NCI-H1092 treated with DMSO at 0.1 percent for 48 hours (cell line): ENCODE data around the gene ENO4.

ENCODE experiments used
- DNase-seq: peaks from one replicate; lab custom pipeline; 2025; lab: John Stamatoyannopoulos, UW

Gene ENO4

DNA sequence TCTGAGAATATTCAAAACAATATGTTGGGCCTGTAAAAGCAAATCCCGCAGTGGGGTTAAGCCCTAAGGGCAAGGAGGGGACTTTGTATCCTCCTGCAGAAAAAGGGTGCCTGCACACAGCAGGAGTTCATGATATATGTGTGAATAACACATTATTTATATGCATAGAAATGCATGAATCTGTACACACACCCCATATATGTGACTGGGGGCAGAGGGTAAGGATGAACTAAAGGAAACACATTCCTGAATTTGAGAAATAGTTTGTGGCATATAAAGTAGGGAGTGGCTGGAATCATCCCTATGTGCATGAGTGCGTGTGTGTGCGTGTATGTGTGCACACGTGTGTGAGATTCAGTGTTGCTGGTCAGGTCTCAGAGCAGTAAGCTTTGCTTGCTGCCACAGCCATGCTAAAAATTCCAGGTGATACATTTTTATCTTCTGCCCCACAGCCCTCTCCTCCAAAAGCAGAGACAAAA lies 18.9 kb downstream of the ENO4 start:
- DNase-seq = no peak

DNA sequence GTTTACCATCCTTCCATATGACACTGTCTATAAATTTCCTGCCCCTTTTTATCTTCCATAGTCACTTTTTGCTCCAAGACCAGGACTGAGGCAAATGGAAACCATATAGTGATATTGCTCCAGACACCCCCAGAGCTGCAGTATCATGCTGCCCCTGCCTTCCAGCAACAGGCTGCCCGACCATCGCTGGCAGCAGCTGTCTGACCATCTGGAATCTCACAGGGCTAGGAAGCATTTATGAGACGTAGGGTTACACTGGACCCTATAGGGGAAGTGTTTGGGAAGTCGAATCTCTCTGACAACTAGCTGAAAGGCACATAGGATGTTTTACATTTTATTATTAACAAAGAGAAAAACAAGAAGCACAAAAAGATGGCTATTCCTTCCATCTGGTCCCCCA lies 19.4 kb downstream of the ENO4 start:
- DNase-seq = no peak

GRCh38 chr10:116870949-116871348 lies 21.6 kb downstream of the ENO4 start:
- DNase-seq = no peak

GRCh38 chr10:116873134-116873533 lies 23.8 kb downstream of the ENO4 start:
- no peak for DNase-seq

DNA sequence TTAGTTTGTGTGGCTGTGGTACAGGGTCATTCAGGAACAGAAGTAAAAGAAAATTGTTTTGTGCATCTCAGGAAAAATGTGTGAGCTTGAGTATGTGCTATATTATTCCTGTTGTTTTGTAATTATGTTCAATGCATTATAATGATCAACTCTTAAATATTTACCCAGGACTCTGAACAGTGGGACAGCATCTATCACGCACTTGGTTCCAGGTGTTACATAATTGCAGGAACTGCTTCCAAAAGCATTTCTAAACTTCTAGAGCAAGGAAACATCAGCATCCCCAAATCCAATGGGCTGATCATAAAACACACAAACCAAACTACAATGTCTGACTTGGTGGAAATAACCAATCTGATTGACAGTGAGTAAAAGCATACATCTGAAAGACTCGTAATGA lies 26.6 kb downstream of the ENO4 start:
- no peak for DNase-seq

- DNase-seq = no peak
Measured at GRCh38 chr10:116877391-116877790, 28.1 kb downstream of the ENO4 start.

- no peak for DNase-seq
Measured at GRCh38 chr10:116878123-116878522, 28.8 kb downstream of the ENO4 start.

DNA sequence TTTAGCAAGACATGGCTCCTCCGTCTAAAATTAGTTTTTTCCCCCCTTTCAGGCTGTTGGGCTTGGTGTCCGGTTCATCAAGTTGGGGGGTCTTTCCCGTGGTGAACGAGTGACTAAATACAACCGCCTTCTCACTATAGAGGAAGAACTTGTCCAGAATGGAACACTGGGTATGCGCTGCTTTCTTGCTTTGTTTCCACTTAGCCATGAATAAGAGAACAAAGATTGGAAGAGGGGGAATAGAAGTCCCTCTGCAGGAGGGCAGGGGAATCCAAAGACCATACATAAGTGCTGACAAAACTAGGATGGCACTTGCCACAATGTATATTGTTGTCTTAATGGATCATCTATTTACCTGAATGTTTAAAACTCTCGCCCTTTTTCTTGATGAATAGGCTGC lies 30.5 kb downstream of the ENO4 start:
- no peak for DNase-seq

DNA sequence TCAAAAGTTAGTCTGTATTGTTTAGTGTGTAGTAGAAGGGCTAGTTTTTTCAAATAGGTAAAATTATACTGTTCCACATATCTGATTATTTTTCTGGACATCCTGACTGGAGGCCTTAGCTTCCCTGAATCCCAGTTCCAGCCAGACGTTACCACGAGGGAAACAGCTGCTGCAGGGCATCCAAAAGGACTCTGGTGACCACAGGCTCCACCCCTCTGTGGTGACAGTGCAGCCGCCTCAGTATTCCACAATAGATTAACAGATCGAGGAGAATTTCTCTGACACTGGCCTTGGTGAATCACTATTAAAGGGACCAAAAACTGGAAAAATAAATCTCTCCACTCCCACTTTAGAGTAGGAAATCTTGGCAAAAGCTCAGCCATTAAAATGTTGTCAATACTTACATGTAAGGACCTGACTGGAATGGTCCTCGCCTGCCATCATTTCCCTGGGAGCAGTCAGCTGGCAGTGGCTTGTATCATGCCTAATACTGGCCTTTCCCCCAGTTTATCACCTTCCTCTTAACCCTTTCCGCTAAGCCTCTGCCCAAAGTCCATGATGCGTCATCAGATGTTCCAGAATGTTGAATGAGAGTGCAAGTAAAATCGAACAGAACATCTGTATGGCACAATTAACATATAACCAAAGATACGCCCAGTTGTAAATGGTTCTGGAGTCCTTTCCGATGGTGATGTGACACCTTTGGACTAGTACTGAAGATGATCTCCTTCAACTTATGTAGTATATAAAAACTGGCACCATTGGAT lies 31.6 kb downstream of the ENO4 start:
- no peak for DNase-seq

DNA sequence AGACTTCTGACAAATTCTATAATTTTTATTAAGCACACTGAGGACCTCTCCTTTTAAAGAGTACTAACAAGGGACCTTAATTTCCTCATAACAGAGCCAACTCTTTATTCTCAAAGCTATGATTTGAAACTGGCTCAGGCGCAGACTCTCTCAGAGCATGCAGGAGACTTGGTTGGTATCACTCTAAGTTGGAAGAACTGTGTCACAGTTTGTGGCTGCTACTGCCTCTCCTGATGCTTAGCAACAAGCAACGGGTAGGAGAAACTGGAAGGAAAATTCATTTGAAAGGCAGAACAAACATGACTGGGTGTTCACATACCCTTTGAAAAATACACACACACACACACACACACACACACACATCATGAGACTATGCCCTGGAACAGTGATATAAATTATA lies 33.3 kb downstream of the ENO4 start:
- no peak for DNase-seq

- no peak for DNase-seq
Measured at GRCh38 chr10:116886772-116887171, 37.5 kb downstream of the ENO4 start.

- no peak for DNase-seq
Measured at GRCh38 chr10:116888380-116889055, 39.2 kb downstream of the ENO4 start.

- DNase-seq = no peak
Measured at GRCh38 chr10:116889066-116889465, 39.8 kb downstream of the ENO4 start.

DNA sequence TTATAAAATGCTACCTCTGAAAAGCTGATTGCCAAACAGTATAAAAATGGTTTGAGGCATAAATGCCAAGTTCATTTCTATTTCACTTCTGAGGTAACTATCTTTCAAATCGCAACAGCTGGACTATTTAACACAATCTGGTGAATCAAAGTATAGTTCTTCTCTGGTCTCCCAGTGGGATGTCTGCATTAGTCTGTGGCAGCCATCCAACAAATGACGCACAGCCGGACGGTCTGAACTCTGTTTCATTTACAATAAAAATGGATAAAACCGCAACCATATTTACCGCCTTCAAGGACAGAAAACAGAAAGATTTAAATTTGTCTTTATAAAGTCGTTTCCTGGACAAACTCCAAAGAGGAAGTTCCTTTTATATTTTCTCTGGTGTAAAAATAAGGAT lies 41.9 kb downstream of the ENO4 start:
- DNase-seq = peak; percentile 18

- DNase-seq = peak; percentile 4
Measured at GRCh38 chr10:116892907-116893685, 43.8 kb downstream of the ENO4 start.

- no peak for DNase-seq
Measured at GRCh38 chr10:116893686-116894037, 44.4 kb downstream of the ENO4 start.

- DNase-seq = no peak
Measured at GRCh38 chr10:116899626-116900025, 50.3 kb downstream of the ENO4 start.

- DNase-seq = no peak
Measured at GRCh38 chr10:116905845-116906210, 56.5 kb downstream of the ENO4 start.

DNA sequence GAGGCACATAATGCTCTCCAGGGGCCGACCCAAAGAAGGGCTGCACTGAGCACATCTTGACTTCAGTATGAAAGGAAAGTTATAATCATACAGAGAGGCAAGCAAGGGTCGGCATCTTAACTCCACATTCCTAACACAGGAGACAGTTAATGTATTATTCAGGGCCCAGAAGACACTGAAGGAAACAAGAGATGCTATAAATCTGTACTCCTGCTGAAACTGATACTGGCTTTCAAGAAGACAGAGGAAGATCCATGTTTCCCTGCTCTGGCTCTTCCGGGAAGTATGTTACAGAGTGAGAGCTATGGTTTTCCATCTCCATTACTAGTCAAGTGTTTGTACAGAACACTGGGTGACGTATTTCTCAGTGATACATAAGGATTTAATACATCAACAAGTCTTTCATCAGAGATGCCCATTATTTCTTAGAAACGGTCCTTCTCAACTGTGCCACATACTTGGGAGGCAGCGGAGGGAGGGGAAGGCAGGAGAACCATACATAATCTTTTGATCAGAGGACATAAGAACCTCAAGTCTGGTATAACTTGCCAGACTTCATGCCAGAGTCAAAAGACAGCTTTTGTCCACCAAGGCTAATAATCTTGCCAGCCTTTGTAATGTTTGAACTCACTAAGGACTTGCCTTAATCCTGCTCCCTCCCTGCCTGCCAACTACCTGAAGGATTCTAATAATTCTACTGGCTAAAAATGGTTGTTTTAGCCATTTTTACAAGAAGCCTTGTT lies 58.1 kb downstream of the ENO4 start:
- no peak for DNase-seq

DNA sequence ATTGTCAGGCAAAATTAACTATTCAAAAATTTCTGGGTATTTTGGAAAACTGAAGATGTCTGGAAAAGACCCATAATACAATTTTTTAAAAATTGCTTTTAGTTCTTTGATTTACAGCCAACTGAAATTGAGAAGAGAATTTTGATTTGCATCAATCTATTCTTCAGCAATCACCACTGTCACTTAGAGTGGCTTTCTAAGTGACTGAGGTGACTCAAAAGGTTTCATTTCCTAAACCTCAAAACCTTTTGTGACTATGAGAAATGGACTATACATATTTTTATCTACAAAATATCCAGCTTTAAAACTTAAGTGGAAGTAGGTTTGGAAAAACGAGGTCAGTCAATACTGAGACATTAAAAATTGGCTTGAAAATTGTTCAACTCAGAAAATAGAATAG lies 60.0 kb downstream of the ENO4 start:
- DNase-seq = no peak

- no peak for DNase-seq
Measured at GRCh38 chr10:116910910-116911309, 61.6 kb downstream of the ENO4 start.

DNA sequence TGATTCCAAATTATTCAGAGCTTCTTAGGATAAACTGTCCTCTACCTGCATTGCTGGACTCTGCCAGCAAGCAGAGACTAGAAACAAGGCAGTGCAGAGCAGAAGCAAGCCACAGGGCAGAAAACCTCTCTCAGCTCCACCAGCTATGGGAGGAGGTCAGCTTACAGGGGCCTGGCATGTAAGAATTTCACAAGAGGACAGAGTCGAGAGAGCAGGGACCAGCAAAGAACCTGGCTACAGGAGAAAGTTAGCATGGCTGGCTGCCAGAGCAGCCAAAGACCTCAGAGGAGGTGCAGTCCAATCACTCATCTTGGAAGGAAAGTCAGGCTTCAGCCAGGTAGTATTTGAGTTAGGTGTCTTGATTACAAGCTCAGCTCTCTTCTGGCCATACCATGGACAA lies 62.9 kb downstream of the ENO4 start:
- DNase-seq = no peak
